ENCODE measurements around the gene EFCAB13. TPM values are rescaled to one million over a fixed set of nuclear protein-coding genes. Genes with fewer than 3 reads are reported as not detected.

Gene EFCAB13
- total RNA-seq, 1 donor from 2014 or later: 17.0 TPM

Other genes starting within 250 kb of the EFCAB13 start
- gene CDC27, start 134.7 kb upstream of the EFCAB13 start, total RNA-seq: 82.4 TPM
- 0.49 TPM for gene MYL4, start 114.6 kb upstream of the EFCAB13 start, total RNA-seq
- 0.98 TPM for gene ITGB3, start 70.1 kb upstream of the EFCAB13 start, total RNA-seq
- gene NPEPPS, start 207.2 kb downstream of the EFCAB13 start, total RNA-seq: 184 TPM